ENCODE data around the gene C11orf42.

- TF ChIP-seq POLR2A (IDR thresholded peaks at IDR 0.05): no peak
- TF ChIP-seq, protein P1, sequence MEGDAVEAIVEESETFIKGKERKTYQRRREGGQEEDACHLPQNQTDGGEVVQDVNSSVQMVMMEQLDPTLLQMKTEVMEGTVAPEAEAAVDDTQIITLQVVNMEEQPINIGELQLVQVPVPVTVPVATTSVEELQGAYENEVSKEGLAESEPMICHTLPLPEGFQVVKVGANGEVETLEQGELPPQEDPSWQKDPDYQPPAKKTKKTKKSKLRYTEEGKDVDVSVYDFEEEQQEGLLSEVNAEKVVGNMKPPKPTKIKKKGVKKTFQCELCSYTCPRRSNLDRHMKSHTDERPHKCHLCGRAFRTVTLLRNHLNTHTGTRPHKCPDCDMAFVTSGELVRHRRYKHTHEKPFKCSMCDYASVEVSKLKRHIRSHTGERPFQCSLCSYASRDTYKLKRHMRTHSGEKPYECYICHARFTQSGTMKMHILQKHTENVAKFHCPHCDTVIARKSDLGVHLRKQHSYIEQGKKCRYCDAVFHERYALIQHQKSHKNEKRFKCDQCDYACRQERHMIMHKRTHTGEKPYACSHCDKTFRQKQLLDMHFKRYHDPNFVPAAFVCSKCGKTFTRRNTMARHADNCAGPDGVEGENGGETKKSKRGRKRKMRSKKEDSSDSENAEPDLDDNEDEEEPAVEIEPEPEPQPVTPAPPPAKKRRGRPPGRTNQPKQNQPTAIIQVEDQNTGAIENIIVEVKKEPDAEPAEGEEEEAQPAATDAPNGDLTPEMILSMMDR (IDR thresholded peaks at IDR 0.05): no peak
Measured at GRCh38 chr11:6223854-6224253, 18.5 kb downstream of the C11orf42 start.

Data from testis (tissue), 2 donors.